CD14-positive monocyte (primary cell): Measurements from ENCODE around the gene FBXL17. TPM values are rescaled to one million over a fixed set of nuclear protein-coding genes. Genes with fewer than 3 reads are reported as not detected.

Experiments
- DNase-seq, 3 donors: peaks; one replicate each; pipeline ENCODE4 v3.0.0-alpha.2; 2011 to 2022
- H2AFZ ChIP-seq: 2 replicates; pipeline ENCODE4 v1.6.0; 2012; ENCODE audit warnings: mild to moderate bottlenecking, low read depth, low read length, inconsistent platforms; ENCODE audit not compliant: insufficient read depth, poor library complexity, severe bottlenecking
- H3K27ac ChIP-seq, 2 donors: 1 replicate in 1 of 2; 2 replicates in 1 of 2; pipeline ENCODE4 v1.5.1; 2012 to 2013; ENCODE audit warnings: low read length in 2 of 2, control low read depth in 1 of 2, inconsistent platforms in 1 of 2, low read depth in 1 of 2, mild to moderate bottlenecking in 1 of 2
- H3K27me3 ChIP-seq, 2 donors: one replicate each; pipeline versions ENCODE4 v1.6.0 to v1.6.1; 2011 to 2013; ENCODE audit warnings: low read length in 2 of 2; ENCODE audit not compliant: control insufficient read depth in 2 of 2, insufficient read depth in 2 of 2
- H3K36me3 ChIP-seq, 2 donors: replicated peaks in 1 of 2; 1 replicate in 1 of 2; 2 replicates in 1 of 2; pipeline versions ENCODE4 v1.5.1 to v1.6.1; 2012 to 2013; ENCODE audit warnings: low read length in 2 of 2, control low read depth in 1 of 2, inconsistent platforms in 1 of 2, mild to moderate bottlenecking in 1 of 2; ENCODE audit not compliant: insufficient read depth in 2 of 2, control insufficient read depth in 1 of 2
- H3K4me1 ChIP-seq, 2 donors: 1 replicate in 1 of 2; 2 replicates in 1 of 2; pipeline versions ENCODE4 v1.5.1 to v1.6.1; 2012 to 2013; ENCODE audit warnings: low read length in 2 of 2, control low read depth in 1 of 2, inconsistent platforms in 1 of 2, mild to moderate bottlenecking in 1 of 2, moderate library complexity in 1 of 2; ENCODE audit not compliant: insufficient read depth in 2 of 2, control insufficient read depth in 1 of 2
- H3K4me2 ChIP-seq: replicated peaks from 2 replicates; pipeline ENCODE3; 2012; ENCODE audit warnings: low read length, moderate library complexity, mild to moderate bottlenecking; ENCODE audit not compliant: poor library complexity, severe bottlenecking; ENCODE audit errors: extremely low read depth
- H3K4me3 ChIP-seq, 3 experiments: fragments of 200-600 bp in 1 of 3; sonication (generic) in 1 of 3; replicated peaks in 1 of 3; 1 replicate in 2 of 3; 2 replicates in 1 of 3; pipeline ENCODE4 v1.5.1; 2011 to 2013; ENCODE audit warnings: low read length in 3 of 3, mild to moderate bottlenecking in 3 of 3, control low read depth in 2 of 3, low read depth in 2 of 3, inconsistent platforms in 1 of 3, moderate library complexity in 1 of 3
- H3K79me2 ChIP-seq: 2 replicates; pipeline ENCODE4 v1.6.0; 2012; ENCODE audit warnings: mild to moderate bottlenecking, control low read depth, inconsistent platforms, low read length, moderate library complexity; ENCODE audit not compliant: insufficient read depth
- H3K9ac ChIP-seq: 2 replicates; pipeline ENCODE4 v1.6.0; 2017; ENCODE audit warnings: low read length, mild to moderate bottlenecking; ENCODE audit not compliant: insufficient read depth, poor library complexity, severe bottlenecking
- H3K9me3 ChIP-seq, 2 donors: replicated peaks in 1 of 2; 1 replicate in 1 of 2; 2 replicates in 1 of 2; pipeline versions ENCODE4 v1.5.1 to v1.6.1; 2012 to 2013; ENCODE audit warnings: low read length in 2 of 2, control low read depth in 1 of 2; ENCODE audit not compliant: control insufficient read depth in 1 of 2, insufficient read depth in 1 of 2
- H4K20me1 ChIP-seq: 2 replicates; pipeline ENCODE4 v1.6.0; 2012; ENCODE audit warnings: mild to moderate bottlenecking, low read length, control low read depth, moderate library complexity; ENCODE audit not compliant: insufficient read depth
- H3K27ac Mint-ChIP-seq, 7 donors: one replicate each; pipeline ENCODE4 v1.8.0; 2020; ENCODE audit warnings: mild to moderate bottlenecking in 7 of 7, mixed read lengths in 7 of 7, moderate library complexity in 6 of 7, inconsistent platforms in 2 of 7
- H3K27me3 Mint-ChIP-seq, 3 donors: one replicate each; pipeline ENCODE4 v1.8.0; 2021 to 2022; ENCODE audit warnings: low read depth in 3 of 3, mild to moderate bottlenecking in 3 of 3, mixed read lengths in 3 of 3, moderate library complexity in 3 of 3, inconsistent platforms in 1 of 3
- H3K36me3 Mint-ChIP-seq, 2 donors: one replicate each; pipeline ENCODE4 v1.8.0; 2020; ENCODE audit warnings: mixed read lengths in 2 of 2, inconsistent platforms in 1 of 2, mild to moderate bottlenecking in 1 of 2
- H3K4me1 Mint-ChIP-seq: one replicate; pipeline ENCODE4 v1.8.0; 2020; ENCODE audit warnings: mild to moderate bottlenecking, mixed read lengths
- H3K4me3 Mint-ChIP-seq, 2 donors: one replicate each; pipeline ENCODE4 v1.8.0; 2020; ENCODE audit warnings: mild to moderate bottlenecking in 2 of 2, mixed read lengths in 2 of 2, moderate library complexity in 1 of 2
- H3K9me3 Mint-ChIP-seq, 7 donors: one replicate each; pipeline ENCODE4 v1.8.0; 2020 to 2022; ENCODE audit warnings: mixed read lengths in 7 of 7, mild to moderate bottlenecking in 6 of 7, moderate library complexity in 6 of 7, inconsistent platforms in 2 of 7
- WGBS: methylation state at CpG from one replicate; pipeline ENCODE4 v1.1.5; 2013; ENCODE audit warnings: missing lambda C conversion rate; ENCODE audit not compliant: insufficient coverage; 5-methylcytosine and 5-hydroxymethylcytosine counted together
- intact Hi-C, 2 donors: fragments of 100-400 bp; cut with micrococcal nuclease; formaldehyde crosslinking; loops; one replicate each; pipeline versions ENCODE4 v1.15.0 to v1.15.1; 2023
- polyA plus RNA-seq, 3 donors: library from polyadenylated mRNA; depleted of rRNA in 1 of 3; unstranded in 2 of 3; stranded (reverse) in 1 of 3; fragments of 300-500 nt in 2 of 3; fragments of >200 nt in 1 of 3; fragmentation: Illumina TruSeq in 2 of 3; gene quantifications; 1 replicate in 2 of 3; 2 replicates in 1 of 3; pipeline ENCODE4 v1.2.3, GENCODE V29; 2012 to 2021
- TF ChIP-seq, protein P1 (sequence below): fragments of 200-600 bp; IDR thresholded peaks from one replicate; pipeline ENCODE4 v1.8.0; 2022; ENCODE audit warnings: antibody characterized with exemption, mild to moderate bottlenecking

The FBXL17 gene
- polyA plus RNA-seq, 3 donors = 1.5 to 6.6 (median 2.0) TPM

DNA sequence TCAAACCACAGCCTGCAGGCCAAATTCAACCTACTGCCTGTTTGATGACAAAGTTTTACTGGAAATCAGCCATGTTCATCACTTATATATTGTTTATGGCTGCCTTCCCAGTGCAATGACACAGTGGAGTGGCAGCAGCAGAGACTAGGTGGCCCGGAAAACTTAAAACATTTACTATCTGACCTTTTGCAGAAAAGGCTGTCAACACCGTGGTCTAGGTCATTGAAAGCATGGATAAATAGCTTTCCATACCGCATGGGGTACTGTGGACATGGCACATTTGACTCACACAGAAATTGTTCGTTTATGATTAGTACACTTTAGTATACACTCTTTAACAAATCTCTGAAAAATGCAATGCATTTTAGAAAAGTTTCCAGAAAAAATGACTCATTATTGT, 412.9 kb downstream of the FBXL17 start:
- no peaks in the 10 kb centered on the region for H3K27me3 ChIP-seq
- Mint-ChIP-seq H3K4me3 (no peak overlapping the region), H3K27me3 (no peaks in the 10 kb centered on the region), H3K27ac (no peak overlapping the region), H3K36me3 (peaks cover 0 to 5% of the 10 kb centered on the region in 2 donors), H3K4me1 (no peaks in the 10 kb centered on the region), H3K9me3 (peaks cover 0 to 2% (median 0%) of the 10 kb centered on the region in 7 donors)
- H3K27ac ChIP-seq = no peak overlapping the region
- no peaks in the 10 kb centered on the region for H4K20me1 ChIP-seq
- H3K9me3 ChIP-seq = no peaks in the 10 kb centered on the region
- H2AFZ ChIP-seq = no peak overlapping the region
- WGBS = 100% methylated on average over 2 of the region's 4 CpGs
- no peak for DNase-seq
- no peaks in the 10 kb centered on the region for H3K36me3 ChIP-seq
- no peak overlapping the region for H3K4me3 ChIP-seq
- TF ChIP-seq, protein P1, sequence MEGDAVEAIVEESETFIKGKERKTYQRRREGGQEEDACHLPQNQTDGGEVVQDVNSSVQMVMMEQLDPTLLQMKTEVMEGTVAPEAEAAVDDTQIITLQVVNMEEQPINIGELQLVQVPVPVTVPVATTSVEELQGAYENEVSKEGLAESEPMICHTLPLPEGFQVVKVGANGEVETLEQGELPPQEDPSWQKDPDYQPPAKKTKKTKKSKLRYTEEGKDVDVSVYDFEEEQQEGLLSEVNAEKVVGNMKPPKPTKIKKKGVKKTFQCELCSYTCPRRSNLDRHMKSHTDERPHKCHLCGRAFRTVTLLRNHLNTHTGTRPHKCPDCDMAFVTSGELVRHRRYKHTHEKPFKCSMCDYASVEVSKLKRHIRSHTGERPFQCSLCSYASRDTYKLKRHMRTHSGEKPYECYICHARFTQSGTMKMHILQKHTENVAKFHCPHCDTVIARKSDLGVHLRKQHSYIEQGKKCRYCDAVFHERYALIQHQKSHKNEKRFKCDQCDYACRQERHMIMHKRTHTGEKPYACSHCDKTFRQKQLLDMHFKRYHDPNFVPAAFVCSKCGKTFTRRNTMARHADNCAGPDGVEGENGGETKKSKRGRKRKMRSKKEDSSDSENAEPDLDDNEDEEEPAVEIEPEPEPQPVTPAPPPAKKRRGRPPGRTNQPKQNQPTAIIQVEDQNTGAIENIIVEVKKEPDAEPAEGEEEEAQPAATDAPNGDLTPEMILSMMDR = no peak
- intact Hi-C loops = no loop called here
- no peak overlapping the region for H3K9ac ChIP-seq
- no peaks in the 10 kb centered on the region for H3K79me2 ChIP-seq
- H3K4me1 ChIP-seq = no peaks in the 10 kb centered on the region
- no peak overlapping the region for H3K4me2 ChIP-seq

DNA sequence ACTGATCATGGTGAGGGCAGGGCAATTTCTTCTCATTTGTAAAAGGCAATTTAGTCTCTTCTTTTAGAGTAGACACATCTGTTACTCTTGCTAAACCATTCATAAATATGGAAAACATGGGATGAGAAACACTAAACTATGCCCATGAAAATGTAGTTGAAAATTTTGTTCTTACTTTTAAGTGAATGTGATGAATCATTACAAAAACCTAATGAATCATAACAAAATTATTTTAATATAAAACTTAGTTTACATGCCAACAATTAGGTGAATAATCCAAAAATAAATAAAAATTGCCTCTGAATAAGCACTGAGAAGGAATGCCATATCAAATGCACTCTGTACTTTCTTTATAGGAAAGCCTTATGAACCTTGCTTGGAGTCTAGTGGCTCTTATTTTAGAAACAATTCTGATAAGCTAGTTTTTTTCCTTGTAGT, 413.5 kb downstream of the FBXL17 start:
- no peak for DNase-seq
- peaks cover 0 to 5% of the 10 kb centered on the region in 2 donors for H3K36me3 Mint-ChIP-seq
- Histone ChIP-seq H3K27ac (no peak overlapping the region), H3K27me3 (no peaks in the 10 kb centered on the region), H3K4me1 (no peaks in the 10 kb centered on the region), H4K20me1 (no peaks in the 10 kb centered on the region), H3K9ac (no peak overlapping the region), H3K36me3 (no peaks in the 10 kb centered on the region), H3K9me3 (no peaks in the 10 kb centered on the region), H2AFZ (no peak overlapping the region), H3K79me2 (no peaks in the 10 kb centered on the region), H3K4me3 (no peak overlapping the region), H3K4me2 (no peak overlapping the region)
- TF ChIP-seq, protein P1 = no peak
- H3K4me3 Mint-ChIP-seq = no peak overlapping the region
- H3K27ac Mint-ChIP-seq = no peak overlapping the region
- H3K9me3 Mint-ChIP-seq = peaks cover 0 to 2% (median 0%) of the 10 kb centered on the region in 7 donors
- H3K27me3 Mint-ChIP-seq = no peaks in the 10 kb centered on the region
- H3K4me1 Mint-ChIP-seq = no peaks in the 10 kb centered on the region
- intact Hi-C loops = no loop called here
